B cell (primary cell): ENCODE measurements around the gene SPIRE1. TPM values are rescaled to one million over a fixed set of nuclear protein-coding genes. Genes with fewer than 3 reads are reported as not detected.

ENCODE experiments used
- ATAC-seq: fragments of 200-7000 bp; cut with Tn5 transposase; one replicate; pipeline ENCODE4 v1.10.0; 2021; ENCODE audit warnings: low read depth, mild to moderate bottlenecking, moderate number of reproducible peaks, moderate library complexity
- CTCF ChIA-PET: fragments of 350-600 bp; sonication (Branson Sonifier 250); formaldehyde crosslinking; loops from one replicate; lab custom pipeline; 2021; ENCODE audit warnings: antibody characterized with exemption, inconsistent platforms; lab: Charles Lee
- POLR2A ChIA-PET: fragments of 350-600 bp; sonication (Branson Sonifier 250); formaldehyde crosslinking; loops from one replicate; lab custom pipeline; 2021; ENCODE audit warnings: antibody characterized with exemption; lab: Charles Lee
- DNase-seq: peaks from one replicate; pipeline ENCODE4 v3.0.0; 2013
- H2AFZ ChIP-seq: 2 replicates; pipeline ENCODE4 v1.6.1; 2012; ENCODE audit warnings: mild to moderate bottlenecking, low read depth, low read length; ENCODE audit not compliant: insufficient read depth, poor library complexity, severe bottlenecking
- H3K27ac ChIP-seq, 2 donors: 1 replicate in 1 of 2; 2 replicates in 1 of 2; pipeline ENCODE4 v1.5.1; 2012 to 2013; ENCODE audit warnings: low read length in 2 of 2, mild to moderate bottlenecking in 2 of 2, moderate library complexity in 1 of 2
- H3K27me3 ChIP-seq, 4 experiments: fragments of 200-600 bp in 1 of 4; sonication (generic) in 1 of 4; replicated peaks in 1 of 4; 1 replicate in 2 of 4; 2 replicates in 2 of 4; pipeline versions ENCODE4 v1.6.1 to v1.7.0; 2013 to 2016; ENCODE audit warnings: low read length in 3 of 4, mild to moderate bottlenecking in 2 of 4, mixed read lengths in 1 of 4, moderate library complexity in 1 of 4; ENCODE audit not compliant: insufficient read depth in 4 of 4, control insufficient read depth in 3 of 4; ENCODE audit errors: control extremely low read depth in 1 of 4
- H3K36me3 ChIP-seq, 2 experiments: replicated peaks in 1 of 2; 1 replicate in 1 of 2; 2 replicates in 1 of 2; pipeline versions ENCODE4 v1.6.1 to v1.7.1; 2013; ENCODE audit warnings: low read length in 1 of 2; ENCODE audit not compliant: insufficient read depth in 2 of 2, control insufficient read depth in 1 of 2; ENCODE audit errors: control extremely low read depth in 1 of 2, extremely low read depth in 1 of 2
- H3K4me1 ChIP-seq, 2 donors: fragments of 200-600 bp in 1 of 2; sonication (generic) in 1 of 2; 1 replicate in 1 of 2; 2 replicates in 1 of 2; pipeline versions ENCODE4 v1.5.1 to v1.6.1; 2013 to 2017; ENCODE audit warnings: low read length in 2 of 2; ENCODE audit not compliant: control insufficient read depth in 2 of 2, insufficient read depth in 2 of 2
- H3K4me2 ChIP-seq: replicated peaks from 2 replicates; pipeline ENCODE3; 2012; ENCODE audit warnings: mild to moderate bottlenecking, low read depth, low read length; ENCODE audit not compliant: poor library complexity, severe bottlenecking
- H3K4me3 ChIP-seq, 5 experiments: fragments of 200-600 bp in 1 of 5; sonication (generic) in 1 of 5; 1 replicate in 3 of 5; 2 replicates in 2 of 5; pipeline versions ENCODE4 v1.5.1 to v1.7.0; 2011 to 2016; ENCODE audit warnings: low read length in 4 of 5, mild to moderate bottlenecking in 4 of 5, low read depth in 2 of 5, control low read depth in 1 of 5, moderate library complexity in 1 of 5; ENCODE audit not compliant: insufficient read depth in 1 of 5; ENCODE audit errors: control extremely low read depth in 1 of 5, extremely low read depth in 1 of 5
- H3K79me2 ChIP-seq: fragments of 200-600 bp; sonication (generic); one replicate; pipeline ENCODE4 v1.6.0; 2016; ENCODE audit warnings: low read length; ENCODE audit not compliant: control insufficient read depth, insufficient read depth
- H3K9ac ChIP-seq: fragments of 200-600 bp; sonication (generic); 2 replicates; pipeline ENCODE4 v1.6.1; 2017; ENCODE audit warnings: mild to moderate bottlenecking, low read length, moderate library complexity
- H3K9me3 ChIP-seq, 3 donors: one replicate each; pipeline versions ENCODE4 v1.6.1 to v1.7.1; 2013; ENCODE audit warnings: low read length in 2 of 3; ENCODE audit not compliant: control insufficient read depth in 2 of 3, insufficient read depth in 1 of 3; ENCODE audit errors: control extremely low read depth in 1 of 3
- H4K20me1 ChIP-seq: 2 replicates; pipeline ENCODE4 v1.6.0; 2012; ENCODE audit warnings: mild to moderate bottlenecking, low read length; ENCODE audit not compliant: insufficient read depth, control insufficient read depth, poor library complexity, severe bottlenecking
- H3K27ac Mint-ChIP-seq: one replicate; pipeline ENCODE4 v1.8.0; 2021; ENCODE audit warnings: mixed read lengths
- H3K27me3 Mint-ChIP-seq: one replicate; pipeline ENCODE4 v1.8.0; 2021; ENCODE audit warnings: mixed read lengths
- H3K4me1 Mint-ChIP-seq: one replicate; pipeline ENCODE4 v1.8.0; 2021; ENCODE audit warnings: mixed read lengths
- H3K4me3 Mint-ChIP-seq: one replicate; pipeline ENCODE4 v1.8.0; 2021; ENCODE audit warnings: mixed read lengths
- H3K9me3 Mint-ChIP-seq: one replicate; pipeline ENCODE4 v1.8.0; 2022; ENCODE audit warnings: mixed read lengths; ENCODE audit not compliant: insufficient read depth
- CTCF ChIP-seq: fragments of 200-600 bp; IDR thresholded peaks from one replicate; pipeline ENCODE4 v1.8.0; 2022; ENCODE audit warnings: antibody characterized with exemption, mild to moderate bottlenecking
- EZH2 ChIP-seq: IDR thresholded peaks from 2 replicates; pipeline ENCODE4 v1.6.1; 2012; ENCODE audit warnings: borderline replicate concordance, low read depth, mild to moderate bottlenecking, moderate library complexity, low read length; ENCODE audit not compliant: insufficient read depth, poor library complexity, severe bottlenecking
- WGBS: methylation state at CpG from one replicate; pipeline ENCODE4 v1.1.5; 2013; ENCODE audit warnings: missing lambda C conversion rate; ENCODE audit not compliant: insufficient coverage; 5-methylcytosine and 5-hydroxymethylcytosine counted together
- intact Hi-C: fragments of 100-400 bp; cut with micrococcal nuclease; formaldehyde crosslinking; loops from one replicate; pipeline ENCODE4 v1.10.0; 2022
- polyA plus RNA-seq: library from polyadenylated mRNA; depleted of rRNA; stranded (reverse); fragments of >200 nt; gene quantifications from 2 replicates; pipeline ENCODE4 v1.2.3, GENCODE V29; 2012
- total RNA-seq, 2 donors: library from RNA; stranded (reverse); fragments of 120-200 nt in 1 of 2; gene quantifications; 1 replicate in 1 of 2; 2 replicates in 1 of 2; pipeline versions ENCODE4 v1.2.3 to v1.2.4, GENCODE V29; 2013 to 2022

The SPIRE1 gene
- total and polyA plus RNA-seq, 2 donors (not counting 1 experiment from before 2014, with no cell fraction given) = 0.22 to 4.0 TPM

GRCh38 chr18:12598181-12598930 lies 59.6 kb downstream of the SPIRE1 start:
- no peak overlapping the region for H3K27ac Mint-ChIP-seq
- no CpG with 5 or more reads among the region's 3 CpGs for WGBS
- Histone ChIP-seq H3K27ac (no peak overlapping the region), H3K4me2 (no peak overlapping the region), H3K4me1 (no peaks in the 10 kb centered on the region), H4K20me1 (no peaks in the 10 kb centered on the region), H3K4me3 (no peak overlapping the region), H3K9ac (no peak overlapping the region), H3K9me3 (no peaks in the 10 kb centered on the region), H3K27me3 (no peaks in the 10 kb centered on the region), H2AFZ (no peak overlapping the region), H3K36me3 (no peaks in the 10 kb centered on the region), H3K79me2 (no peaks in the 10 kb centered on the region)
- H3K9me3 Mint-ChIP-seq = no peaks in the 10 kb centered on the region
- no peak for TF ChIP-seq CTCF
- TF ChIP-seq EZH2 = no peak
- ATAC-seq (no peak), DNase-seq (no peak)
- ChIA-PET CTCF (no interaction called here), POLR2A (no interaction called here)
- H3K4me3 Mint-ChIP-seq = no peak overlapping the region
- H3K4me1 Mint-ChIP-seq = peaks cover 2% of the 10 kb centered on the region
- intact Hi-C loops = no loop called here
- no peaks in the 10 kb centered on the region for H3K27me3 Mint-ChIP-seq

- ATAC-seq = no peak
- H3K9me3 Mint-ChIP-seq = no peaks in the 10 kb centered on the region
- H3K79me2 ChIP-seq = no peaks in the 10 kb centered on the region
- H3K4me3 ChIP-seq = no peak overlapping the region
- WGBS = no CpG with 5 or more reads among the region's 5 CpGs
- CTCF ChIA-PET = no interaction called here
- no peak overlapping the region for H3K27ac Mint-ChIP-seq
- TF ChIP-seq EZH2 = no peak
- no peak for TF ChIP-seq CTCF
- H3K4me1 Mint-ChIP-seq = peaks cover 2% of the 10 kb centered on the region
- no peaks in the 10 kb centered on the region for H3K36me3 ChIP-seq
- H3K27ac ChIP-seq = no peak overlapping the region
- no peaks in the 10 kb centered on the region for H3K27me3 Mint-ChIP-seq
- H3K9me3 ChIP-seq = no peaks in the 10 kb centered on the region
- no peak for DNase-seq
- no peak overlapping the region for H3K4me2 ChIP-seq
- no peaks in the 10 kb centered on the region for H3K4me1 ChIP-seq
- POLR2A ChIA-PET = no interaction called here
- H2AFZ ChIP-seq = no peak overlapping the region
- no peak overlapping the region for H3K9ac ChIP-seq
- intact Hi-C loops = no loop called here
- H3K27me3 ChIP-seq = no peaks in the 10 kb centered on the region
- no peak overlapping the region for H3K4me3 Mint-ChIP-seq
- H4K20me1 ChIP-seq = no peaks in the 10 kb centered on the region
These were observed 60.1 kb downstream of the SPIRE1 start for GRCh38 chr18:12597760-12598159.
